Testis (tissue), 5 donors: ENCODE measurements around the gene TTC39B. TPM values are rescaled to one million over a fixed set of nuclear protein-coding genes. Genes with fewer than 3 reads are reported as not detected.
A peak's percentile ranks its signal among the peaks of the same experiment; 100 is the strongest.

ENCODE experiments used
- DNase-seq: peaks from one replicate; pipeline ENCODE4 v3.0.0-alpha.2; 2019
- H3K27ac ChIP-seq, 2 donors: fragments of 200-600 bp; sonication (generic); one replicate each; pipeline ENCODE4 v1.5.1; 2019
- H3K27me3 ChIP-seq: fragments of 200-600 bp; sonication (generic); one replicate; pipeline ENCODE4 v1.5.1; 2019
- H3K36me3 ChIP-seq: fragments of 200-600 bp; sonication (generic); one replicate; pipeline ENCODE4 v1.5.1; 2017; ENCODE audit warnings: low read depth; ENCODE audit errors: missing control alignments
- H3K4me1 ChIP-seq: fragments of 200-600 bp; sonication (generic); one replicate; pipeline ENCODE4 v1.5.1; 2019
- H3K4me3 ChIP-seq, 2 donors: fragments of 200-600 bp; sonication (generic); one replicate each; pipeline ENCODE4 v1.5.1; 2017 to 2019
- H3K9me3 ChIP-seq: fragments of 200-600 bp; sonication (generic); one replicate; pipeline ENCODE4 v1.5.1; 2017
- POLR2A ChIP-seq: fragments of 450-650 bp; IDR thresholded peaks from one replicate; pipeline ENCODE4 v1.6.1; 2017; ENCODE audit warnings: antibody characterized with exemption, mild to moderate bottlenecking, moderate library complexity
- WGBS, 2 donors: methylation state at CpG; one replicate each; pipeline ENCODE4 v1.1.5; 2018; 5-methylcytosine and 5-hydroxymethylcytosine counted together
- intact Hi-C: fragments of 100-400 bp; cut with DNase I; formaldehyde crosslinking; loops from one replicate; pipeline ENCODE4 v1.15.1; 2023; ENCODE audit warnings: low total_unique reads
- long read RNA-seq, 2 donors: transcript quantifications; one replicate each; lab custom pipeline, GENCODE V29; 2026
- polyA plus RNA-seq: library from polyadenylated mRNA; stranded (reverse); fragments of 350-450 nt; fragmentation: Illumina TruSeq; extraction: RNeasy Lipid Tissue Mini Kit (QIAGEN cat#74804); gene quantifications from one replicate; pipeline ENCODE4 v1.2.3, GENCODE V29; 2014; ENCODE audit warnings: low read depth, low replicate concordance; ENCODE audit not compliant: insufficient read depth
- total RNA-seq, 2 donors: library from RNA; depleted of rRNA; stranded (reverse); fragments of >200 nt; gene quantifications; one replicate each; pipeline ENCODE4 v1.2.3, GENCODE V29; 2016
- TF ChIP-seq, protein P1 (sequence below), 3 experiments: fragments of 450-650 bp in 2 of 3; fragments of 200-600 bp in 1 of 3; sonication (generic) in 1 of 3; IDR thresholded peaks; one replicate each; pipeline ENCODE4 v1.5.1; 2016 to 2019; ENCODE audit warnings: antibody characterized with exemption in 3 of 3, mild to moderate bottlenecking in 2 of 3, moderate library complexity in 1 of 3

The TTC39B gene
- total RNA-seq (1 to 10 TPM; 5.7 to 8.5 TPM), polyA plus RNA-seq (8.9 TPM)
- long read RNA-seq, donor 1, full-length matches to known transcripts, result 1 of 1 reads
- long read RNA-seq, donor 1, partial matches to known transcripts, result 0 of 1 reads
- long read RNA-seq, donor 1, other reads (novel, unspliced or antisense), result 0 of 1 reads
- long read RNA-seq, donor 2, result 0 reads

GRCh38 chr9:15306757-15307522 is at the start of gene TTC39B:
TTC39B (minus strand) TSS chr9:15307216; CDS start chr9:15307125, 91 bp downstream.
- Histone ChIP-seq H3K9me3 (no peaks in the 10 kb centered on the region), H3K4me3 (peak within 1 kb of the TSS; percentile 84 to 87), H3K4me1 (peaks cover 3% of the 10 kb centered on the region), H3K36me3 (no peaks in the 10 kb centered on the region), H3K27ac (peak within 1 kb of the TSS; percentile 78 to 88), H3K27me3 (no peaks in the 10 kb centered on the region)
- 1% methylated on average over 54 of the region's 67 CpGs; no CpG with 5 or more reads in 1 of the 2 donors for WGBS, 2 donors
- TF ChIP-seq, protein P1, sequence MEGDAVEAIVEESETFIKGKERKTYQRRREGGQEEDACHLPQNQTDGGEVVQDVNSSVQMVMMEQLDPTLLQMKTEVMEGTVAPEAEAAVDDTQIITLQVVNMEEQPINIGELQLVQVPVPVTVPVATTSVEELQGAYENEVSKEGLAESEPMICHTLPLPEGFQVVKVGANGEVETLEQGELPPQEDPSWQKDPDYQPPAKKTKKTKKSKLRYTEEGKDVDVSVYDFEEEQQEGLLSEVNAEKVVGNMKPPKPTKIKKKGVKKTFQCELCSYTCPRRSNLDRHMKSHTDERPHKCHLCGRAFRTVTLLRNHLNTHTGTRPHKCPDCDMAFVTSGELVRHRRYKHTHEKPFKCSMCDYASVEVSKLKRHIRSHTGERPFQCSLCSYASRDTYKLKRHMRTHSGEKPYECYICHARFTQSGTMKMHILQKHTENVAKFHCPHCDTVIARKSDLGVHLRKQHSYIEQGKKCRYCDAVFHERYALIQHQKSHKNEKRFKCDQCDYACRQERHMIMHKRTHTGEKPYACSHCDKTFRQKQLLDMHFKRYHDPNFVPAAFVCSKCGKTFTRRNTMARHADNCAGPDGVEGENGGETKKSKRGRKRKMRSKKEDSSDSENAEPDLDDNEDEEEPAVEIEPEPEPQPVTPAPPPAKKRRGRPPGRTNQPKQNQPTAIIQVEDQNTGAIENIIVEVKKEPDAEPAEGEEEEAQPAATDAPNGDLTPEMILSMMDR (IDR thresholded peaks at IDR 0.05), result no peak
- peak; percentile 95 for DNase-seq
- intact Hi-C loops, result no loop called here

- no peaks in the 10 kb centered on the region for H3K27me3 ChIP-seq
- H3K27ac ChIP-seq, result no peak overlapping the region
- intact Hi-C loops, result no loop called here
- no peak for DNase-seq
- WGBS, 2 donors, result 90 to 93% methylated on average over 6 of the region's 6 CpGs
- no peaks in the 10 kb centered on the region for H3K4me1 ChIP-seq
- no peak overlapping the region for H3K4me3 ChIP-seq
- H3K9me3 ChIP-seq, result no peaks in the 10 kb centered on the region
- no peaks in the 10 kb centered on the region for H3K36me3 ChIP-seq
- no peak for TF ChIP-seq POLR2A
- TF ChIP-seq, protein P1 (IDR thresholded peaks at IDR 0.05), result no peak
These were observed 48.7 kb upstream of the TTC39B start for GRCh38 chr9:15355669-15356068.

GRCh38 chr9:15354713-15355112 is 47.7 kb upstream of the TTC39B start:
- WGBS, 2 donors, result 79 to 89% methylated on average over 3 of the region's 3 CpGs
- no peak for TF ChIP-seq POLR2A
- TF ChIP-seq, protein P1 (IDR thresholded peaks at IDR 0.05), result no peak
- no peaks in the 10 kb centered on the region for H3K9me3 ChIP-seq
- no peak for DNase-seq
- H3K27ac ChIP-seq, result no peak overlapping the region
- H3K4me3 ChIP-seq, result no peak overlapping the region
- no peaks in the 10 kb centered on the region for H3K27me3 ChIP-seq
- intact Hi-C loops, result no loop called here
- H3K4me1 ChIP-seq, result no peaks in the 10 kb centered on the region
- no peaks in the 10 kb centered on the region for H3K36me3 ChIP-seq

- DNase-seq, result no peak
- Histone ChIP-seq H3K4me3 (no peak overlapping the region), H3K27ac (no peak overlapping the region), H3K27me3 (no peaks in the 10 kb centered on the region), H3K9me3 (no peaks in the 10 kb centered on the region), H3K36me3 (no peaks in the 10 kb centered on the region), H3K4me1 (no peaks in the 10 kb centered on the region)
- 79 to 82% methylated on average over 4 of the region's 4 CpGs for WGBS, 2 donors
- intact Hi-C loops, result no loop called here
- TF ChIP-seq POLR2A, result no peak
- TF ChIP-seq, protein P1 (IDR thresholded peaks at IDR 0.05), result no peak
These were observed 46.9 kb upstream of the TTC39B start for GRCh38 chr9:15353892-15354291.
